ENCODE measurements around the gene WNT16. TPM values are rescaled to one million over a fixed set of nuclear protein-coding genes. Genes with fewer than 3 reads are reported as not detected.
A peak's percentile ranks its signal among the peaks of the same experiment; 100 is the strongest.

The WNT16 gene
- total RNA-seq, 4 donors from 2014 or later = 12.7 to 23.9 (median 16.2) TPM

- intact Hi-C loops (cut with DNase I; ENCODE audit: low total_unique reads) = no loop called here
- TF ChIP-seq CTCF (IDR thresholded peaks at IDR 0.05) = no peak
- TF ChIP-seq POLR2A (IDR thresholded peaks at IDR 0.05) = no peak
- DNase-seq (ENCODE audit: low spot score in 2 of 2) = no peak
- H3K4me3 ChIP-seq (ENCODE audit: low read depth, poor library complexity, severe bottlenecking) = no peak overlapping the region
- 79 to 87% methylated on average over 1 of the region's 1 CpG for WGBS, 2 donors
These were observed 24.6 kb upstream of the WNT16 start for GRCh38 chr7:121304102-121304658.

- TF ChIP-seq CTCF (IDR thresholded peaks at IDR 0.05) (no peak), POLR2A (IDR thresholded peaks at IDR 0.05) (no peak)
- H3K4me3 ChIP-seq (ENCODE audit: low read depth, poor library complexity, severe bottlenecking) = no peak overlapping the region
- no peak for DNase-seq (ENCODE audit: low spot score in 2 of 2)
- intact Hi-C loops (cut with DNase I; ENCODE audit: low total_unique reads) = no loop called here
- 65 to 66% methylated on average over 3 of the region's 3 CpGs for WGBS, 2 donors
These were observed 23.7 kb upstream of the WNT16 start for GRCh38 chr7:121305109-121305508.

- intact Hi-C loops (cut with DNase I; ENCODE audit: low total_unique reads) = no loop called here
- DNase-seq (ENCODE audit: low spot score in 2 of 2) = no peak
- TF ChIP-seq POLR2A (IDR thresholded peaks at IDR 0.05) (no peak), CTCF (IDR thresholded peaks at IDR 0.05) (no peak)
- WGBS, 2 donors = 37 to 39% methylated on average over 3 of the region's 3 CpGs
- H3K4me3 ChIP-seq (ENCODE audit: low read depth, poor library complexity, severe bottlenecking) = no peak overlapping the region
These were observed 22.2 kb upstream of the WNT16 start for GRCh38 chr7:121306565-121306964.

GRCh38 chr7:121307021-121307574, 21.7 kb upstream of the WNT16 start:
- no peak for DNase-seq (ENCODE audit: low spot score in 2 of 2)
- intact Hi-C loops (cut with DNase I; ENCODE audit: low total_unique reads) = no loop called here
- 40 to 42% methylated on average over 4 of the region's 4 CpGs for WGBS, 2 donors
- TF ChIP-seq CTCF (IDR thresholded peaks at IDR 0.05) = no peak
- TF ChIP-seq POLR2A (IDR thresholded peaks at IDR 0.05) = no peak
- no peak overlapping the region for H3K4me3 ChIP-seq (ENCODE audit: low read depth, poor library complexity, severe bottlenecking)

- TF ChIP-seq POLR2A (IDR thresholded peaks at IDR 0.05) (no peak), CTCF (IDR thresholded peaks at IDR 0.05) (no peak)
- intact Hi-C loops (cut with DNase I; ENCODE audit: low total_unique reads) = no loop called here
- WGBS, 2 donors = 19% methylated on average over 3 of the region's 3 CpGs
- DNase-seq (ENCODE audit: low spot score in 2 of 2) = peak in 1 of 2 donors; percentile 53
- no peak overlapping the region for H3K4me3 ChIP-seq (ENCODE audit: low read depth, poor library complexity, severe bottlenecking)
These were observed 15.5 kb upstream of the WNT16 start for GRCh38 chr7:121313220-121313792.

All from lower leg skin (tissue), 4 donors.